HUES6 (cell line): ENCODE results near the gene SMIM17.
"Not testable (repeated sequence)": the region's sequence is repeated elsewhere in the genome, so short reads cannot be mapped to it uniquely, and the experiment has no call there.

Experiments used
- H3K27ac ChIP-seq: 2 replicates; pipeline ENCODE4 v1.7.0; 2013; ENCODE audit warnings: low read depth, mild to moderate bottlenecking, low read length, inconsistent platforms
- H3K27me3 ChIP-seq: 2 replicates; pipeline ENCODE4 v1.6.1; 2013; ENCODE audit warnings: low read length; ENCODE audit not compliant: control insufficient read depth, insufficient read depth
- H3K36me3 ChIP-seq: 2 replicates; pipeline ENCODE4 v1.6.1; 2013; ENCODE audit warnings: low read length; ENCODE audit not compliant: control insufficient read depth, insufficient read depth
- H3K4me1 ChIP-seq: 2 replicates; pipeline ENCODE4 v1.6.1; 2013; ENCODE audit warnings: low read length; ENCODE audit not compliant: control insufficient read depth, insufficient read depth
- H3K4me3 ChIP-seq: 2 replicates; pipeline ENCODE4 v1.5.1; 2013; ENCODE audit warnings: low read depth, low read length
- H3K9ac ChIP-seq: one replicate; pipeline ENCODE4 v1.6.1; 2013; ENCODE audit warnings: mild to moderate bottlenecking, low read length
- H3K9me3 ChIP-seq: 2 replicates; pipeline ENCODE4 v1.6.1; 2013; ENCODE audit warnings: low read depth, low read length; ENCODE audit not compliant: control insufficient read depth, insufficient read depth

Gene SMIM17

GRCh38 chr19:56672610-56673009, 29.7 kb downstream of the SMIM17 start:
- not testable (repeated sequence) for H3K27ac ChIP-seq, H3K27me3 ChIP-seq
- H3K9me3 ChIP-seq, result peaks cover 39% of the 10 kb centered on the region

GRCh38 chr19:56678205-56678604, 35.2 kb downstream of the SMIM17 start:
- Histone ChIP-seq H3K27ac (no peak overlapping the region), H3K9me3 (peaks cover 27% of the 10 kb centered on the region; the same call in 1 of the 2 replicates), H3K27me3 (no peaks in the 10 kb centered on the region), H3K4me1 (no peaks in the 10 kb centered on the region), H3K9ac (no peak overlapping the region), H3K4me3 (no peak overlapping the region), H3K36me3 (no peaks in the 10 kb centered on the region)

More at GRCh38 chr19:56672610-56673009, 29.7 kb downstream of the SMIM17 start:
- H3K9ac ChIP-seq, H3K36me3 ChIP-seq, H3K4me1 ChIP-seq, H3K4me3 ChIP-seq: not testable (repeated sequence)

- H3K9ac ChIP-seq, result no peak overlapping the region
- no peaks in the 10 kb centered on the region for H3K4me1 ChIP-seq
- no peak overlapping the region for H3K27ac ChIP-seq
- no peaks in the 10 kb centered on the region for H3K27me3 ChIP-seq
- H3K4me3 ChIP-seq, result no peak overlapping the region
- H3K36me3 ChIP-seq, result no peaks in the 10 kb centered on the region
- peaks cover 21% of the 10 kb centered on the region; the same call in 1 of the 2 replicates for H3K9me3 ChIP-seq
These were observed 38.7 kb downstream of the SMIM17 start for GRCh38 chr19:56681702-56682101.

GRCh38 chr19:56683116-56683515, 40.2 kb downstream of the SMIM17 start:
- Histone ChIP-seq H3K36me3 (no peaks in the 10 kb centered on the region), H3K4me1 (no peaks in the 10 kb centered on the region), H3K27me3 (no peaks in the 10 kb centered on the region), H3K9ac (no peak overlapping the region), H3K9me3 (peaks cover 21% of the 10 kb centered on the region; the same call in 1 of the 2 replicates), H3K4me3 (no peak overlapping the region), H3K27ac (no peak overlapping the region)

GRCh38 chr19:56687031-56687430, 44.1 kb downstream of the SMIM17 start:
- Histone ChIP-seq H3K27ac (no peak overlapping the region), H3K4me3 (no peak overlapping the region), H3K9me3 (peaks cover 25% of the 10 kb centered on the region; the same call in 1 of the 2 replicates), H3K9ac (no peak overlapping the region), H3K4me1 (no peaks in the 10 kb centered on the region), H3K36me3 (no peaks in the 10 kb centered on the region), H3K27me3 (no peaks in the 10 kb centered on the region)

- Histone ChIP-seq H3K4me1 (no peaks in the 10 kb centered on the region), H3K27ac (no peak overlapping the region), H3K9ac (no peak overlapping the region), H3K9me3 (peaks cover 39% of the 10 kb centered on the region), H3K27me3 (no peaks in the 10 kb centered on the region), H3K4me3 (no peak overlapping the region), H3K36me3 (no peaks in the 10 kb centered on the region)
These were observed 46.2 kb downstream of the SMIM17 start for GRCh38 chr19:56689198-56689597.

- H3K9ac ChIP-seq, result no peak overlapping the region
- no peaks in the 10 kb centered on the region for H3K27me3 ChIP-seq
- no peak overlapping the region for H3K4me3 ChIP-seq
- H3K27ac ChIP-seq, result no peak overlapping the region
- peaks cover 45% of the 10 kb centered on the region for H3K9me3 ChIP-seq
- H3K36me3 ChIP-seq, result no peaks in the 10 kb centered on the region
- no peaks in the 10 kb centered on the region for H3K4me1 ChIP-seq
These were observed 47.7 kb downstream of the SMIM17 start for GRCh38 chr19:56690670-56691069.

GRCh38 chr19:56692206-56692895, 49.4 kb downstream of the SMIM17 start:
- no peaks in the 10 kb centered on the region for H3K4me1 ChIP-seq
- no peak overlapping the region for H3K9ac ChIP-seq
- H3K9me3 ChIP-seq, result peaks cover 40% of the 10 kb centered on the region
- no peak overlapping the region for H3K4me3 ChIP-seq
- H3K36me3 ChIP-seq, result no peaks in the 10 kb centered on the region
- H3K27ac ChIP-seq, result no peak overlapping the region
- H3K27me3 ChIP-seq, result no peaks in the 10 kb centered on the region

GRCh38 chr19:56699552-56699951, 56.6 kb downstream of the SMIM17 start:
- Histone ChIP-seq H3K27ac (no peak overlapping the region), H3K36me3 (no peaks in the 10 kb centered on the region), H3K4me1 (no peaks in the 10 kb centered on the region), H3K9me3 (peaks cover 21% of the 10 kb centered on the region), H3K4me3 (no peak overlapping the region), H3K27me3 (no peaks in the 10 kb centered on the region; the same call in 1 of the 2 replicates), H3K9ac (no peak overlapping the region)

GRCh38 chr19:56701895-56702294, 58.9 kb downstream of the SMIM17 start:
- Histone ChIP-seq H3K36me3 (no peaks in the 10 kb centered on the region), H3K4me1 (no peaks in the 10 kb centered on the region), H3K9me3 (peaks cover 24% of the 10 kb centered on the region), H3K27me3 (no peaks in the 10 kb centered on the region; the same call in 1 of the 2 replicates), H3K27ac (no peak overlapping the region), H3K9ac (no peak overlapping the region), H3K4me3 (no peak overlapping the region)

GRCh38 chr19:56705939-56706338, 63.0 kb downstream of the SMIM17 start:
- no peaks in the 10 kb centered on the region; the same call in 1 of the 2 replicates for H3K27me3 ChIP-seq
- H3K27ac ChIP-seq, result no peak overlapping the region
- no peak overlapping the region for H3K4me3 ChIP-seq
- no peak overlapping the region for H3K9ac ChIP-seq
- H3K36me3 ChIP-seq, result no peaks in the 10 kb centered on the region
- H3K4me1 ChIP-seq, result no peaks in the 10 kb centered on the region
- peaks cover 43% of the 10 kb centered on the region for H3K9me3 ChIP-seq
